CD14-positive monocyte (primary cell): Measurements from ENCODE around the gene UBE2L3. TPM values are rescaled to one million over a fixed set of nuclear protein-coding genes. Genes with fewer than 3 reads are reported as not detected.
A peak's percentile ranks its signal among the peaks of the same experiment; 100 is the strongest.
"Not testable (repeated sequence)": the region's sequence is repeated elsewhere in the genome, so short reads cannot be mapped to it uniquely, and the experiment has no call there.

Experiments used
- DNase-seq, 3 donors: peaks; one replicate each; pipeline ENCODE4 v3.0.0-alpha.2; 2011 to 2022
- H2AFZ ChIP-seq: 2 replicates; pipeline ENCODE4 v1.6.0; 2012; ENCODE audit warnings: mild to moderate bottlenecking, low read depth, low read length, inconsistent platforms; ENCODE audit not compliant: insufficient read depth, poor library complexity, severe bottlenecking
- H3K27ac ChIP-seq, 2 donors: 1 replicate in 1 of 2; 2 replicates in 1 of 2; pipeline ENCODE4 v1.5.1; 2012 to 2013; ENCODE audit warnings: low read length in 2 of 2, control low read depth in 1 of 2, inconsistent platforms in 1 of 2, low read depth in 1 of 2, mild to moderate bottlenecking in 1 of 2
- H3K27me3 ChIP-seq, 2 donors: one replicate each; pipeline versions ENCODE4 v1.6.0 to v1.6.1; 2011 to 2013; ENCODE audit warnings: low read length in 2 of 2; ENCODE audit not compliant: control insufficient read depth in 2 of 2, insufficient read depth in 2 of 2
- H3K36me3 ChIP-seq, 2 donors: replicated peaks in 1 of 2; 1 replicate in 1 of 2; 2 replicates in 1 of 2; pipeline versions ENCODE4 v1.5.1 to v1.6.1; 2012 to 2013; ENCODE audit warnings: low read length in 2 of 2, control low read depth in 1 of 2, inconsistent platforms in 1 of 2, mild to moderate bottlenecking in 1 of 2; ENCODE audit not compliant: insufficient read depth in 2 of 2, control insufficient read depth in 1 of 2
- H3K4me1 ChIP-seq, 2 donors: 1 replicate in 1 of 2; 2 replicates in 1 of 2; pipeline versions ENCODE4 v1.5.1 to v1.6.1; 2012 to 2013; ENCODE audit warnings: low read length in 2 of 2, control low read depth in 1 of 2, inconsistent platforms in 1 of 2, mild to moderate bottlenecking in 1 of 2, moderate library complexity in 1 of 2; ENCODE audit not compliant: insufficient read depth in 2 of 2, control insufficient read depth in 1 of 2
- H3K4me2 ChIP-seq: replicated peaks from 2 replicates; pipeline ENCODE3; 2012; ENCODE audit warnings: low read length, moderate library complexity, mild to moderate bottlenecking; ENCODE audit not compliant: poor library complexity, severe bottlenecking; ENCODE audit errors: extremely low read depth
- H3K4me3 ChIP-seq, 3 experiments: fragments of 200-600 bp in 1 of 3; sonication (generic) in 1 of 3; replicated peaks in 1 of 3; 1 replicate in 2 of 3; 2 replicates in 1 of 3; pipeline ENCODE4 v1.5.1; 2011 to 2013; ENCODE audit warnings: low read length in 3 of 3, mild to moderate bottlenecking in 3 of 3, control low read depth in 2 of 3, low read depth in 2 of 3, inconsistent platforms in 1 of 3, moderate library complexity in 1 of 3
- H3K79me2 ChIP-seq: 2 replicates; pipeline ENCODE4 v1.6.0; 2012; ENCODE audit warnings: mild to moderate bottlenecking, control low read depth, inconsistent platforms, low read length, moderate library complexity; ENCODE audit not compliant: insufficient read depth
- H3K9ac ChIP-seq: 2 replicates; pipeline ENCODE4 v1.6.0; 2017; ENCODE audit warnings: low read length, mild to moderate bottlenecking; ENCODE audit not compliant: insufficient read depth, poor library complexity, severe bottlenecking
- H3K9me3 ChIP-seq, 2 donors: replicated peaks in 1 of 2; 1 replicate in 1 of 2; 2 replicates in 1 of 2; pipeline versions ENCODE4 v1.5.1 to v1.6.1; 2012 to 2013; ENCODE audit warnings: low read length in 2 of 2, control low read depth in 1 of 2; ENCODE audit not compliant: control insufficient read depth in 1 of 2, insufficient read depth in 1 of 2
- H4K20me1 ChIP-seq: 2 replicates; pipeline ENCODE4 v1.6.0; 2012; ENCODE audit warnings: mild to moderate bottlenecking, low read length, control low read depth, moderate library complexity; ENCODE audit not compliant: insufficient read depth
- H3K27ac Mint-ChIP-seq, 7 donors: one replicate each; pipeline ENCODE4 v1.8.0; 2020; ENCODE audit warnings: mild to moderate bottlenecking in 7 of 7, mixed read lengths in 7 of 7, moderate library complexity in 6 of 7, inconsistent platforms in 2 of 7
- H3K27me3 Mint-ChIP-seq, 3 donors: one replicate each; pipeline ENCODE4 v1.8.0; 2021 to 2022; ENCODE audit warnings: low read depth in 3 of 3, mild to moderate bottlenecking in 3 of 3, mixed read lengths in 3 of 3, moderate library complexity in 3 of 3, inconsistent platforms in 1 of 3
- H3K36me3 Mint-ChIP-seq, 2 donors: one replicate each; pipeline ENCODE4 v1.8.0; 2020; ENCODE audit warnings: mixed read lengths in 2 of 2, inconsistent platforms in 1 of 2, mild to moderate bottlenecking in 1 of 2
- H3K4me1 Mint-ChIP-seq: one replicate; pipeline ENCODE4 v1.8.0; 2020; ENCODE audit warnings: mild to moderate bottlenecking, mixed read lengths
- H3K4me3 Mint-ChIP-seq, 2 donors: one replicate each; pipeline ENCODE4 v1.8.0; 2020; ENCODE audit warnings: mild to moderate bottlenecking in 2 of 2, mixed read lengths in 2 of 2, moderate library complexity in 1 of 2
- H3K9me3 Mint-ChIP-seq, 7 donors: one replicate each; pipeline ENCODE4 v1.8.0; 2020 to 2022; ENCODE audit warnings: mixed read lengths in 7 of 7, mild to moderate bottlenecking in 6 of 7, moderate library complexity in 6 of 7, inconsistent platforms in 2 of 7
- WGBS: methylation state at CpG from one replicate; pipeline ENCODE4 v1.1.5; 2013; ENCODE audit warnings: missing lambda C conversion rate; ENCODE audit not compliant: insufficient coverage; 5-methylcytosine and 5-hydroxymethylcytosine counted together
- intact Hi-C, 2 donors: fragments of 100-400 bp; cut with micrococcal nuclease; formaldehyde crosslinking; loops; one replicate each; pipeline versions ENCODE4 v1.15.0 to v1.15.1; 2023
- polyA minus RNA-seq: library from RNA; depleted of rRNA, polyadenylated mRNA; stranded (reverse); fragments of >200 nt; gene quantifications from 2 replicates; pipeline ENCODE4 v1.2.3, GENCODE V29; 2012
- polyA plus RNA-seq, 3 donors: library from polyadenylated mRNA; depleted of rRNA in 1 of 3; unstranded in 2 of 3; stranded (reverse) in 1 of 3; fragments of 300-500 nt in 2 of 3; fragments of >200 nt in 1 of 3; fragmentation: Illumina TruSeq in 2 of 3; gene quantifications; 1 replicate in 2 of 3; 2 replicates in 1 of 3; pipeline ENCODE4 v1.2.3, GENCODE V29; 2012 to 2021
- total RNA-seq, 12 experiments: library from RNA in 1 of 12; stranded (reverse) in 1 of 12; fragments of 120-200 nt in 1 of 12; gene quantifications; one replicate each; pipeline ENCODE4 v1.2.4 and lab custom pipeline; 2013 to 2026; ENCODE audit warnings: mixed read lengths in 6 of 12, inconsistent platforms in 1 of 12
- TF ChIP-seq, protein P1 (sequence below): fragments of 200-600 bp; IDR thresholded peaks from one replicate; pipeline ENCODE4 v1.8.0; 2022; ENCODE audit warnings: antibody characterized with exemption, mild to moderate bottlenecking

Gene UBE2L3
- 39.8 TPM for total RNA-seq (2013)
- polyA plus RNA-seq, result 10 to 100 TPM; 19.6 to 88.9 (median 69.6) TPM
- 11.4 and 25.1 TPM in 2 replicates for polyA minus RNA-seq
- total RNA-seq (lab: John Stamatoyannopoulos, UW), result 34.2 to 66.6 (median 43.5) reads per million in 11 experiments

DNA sequence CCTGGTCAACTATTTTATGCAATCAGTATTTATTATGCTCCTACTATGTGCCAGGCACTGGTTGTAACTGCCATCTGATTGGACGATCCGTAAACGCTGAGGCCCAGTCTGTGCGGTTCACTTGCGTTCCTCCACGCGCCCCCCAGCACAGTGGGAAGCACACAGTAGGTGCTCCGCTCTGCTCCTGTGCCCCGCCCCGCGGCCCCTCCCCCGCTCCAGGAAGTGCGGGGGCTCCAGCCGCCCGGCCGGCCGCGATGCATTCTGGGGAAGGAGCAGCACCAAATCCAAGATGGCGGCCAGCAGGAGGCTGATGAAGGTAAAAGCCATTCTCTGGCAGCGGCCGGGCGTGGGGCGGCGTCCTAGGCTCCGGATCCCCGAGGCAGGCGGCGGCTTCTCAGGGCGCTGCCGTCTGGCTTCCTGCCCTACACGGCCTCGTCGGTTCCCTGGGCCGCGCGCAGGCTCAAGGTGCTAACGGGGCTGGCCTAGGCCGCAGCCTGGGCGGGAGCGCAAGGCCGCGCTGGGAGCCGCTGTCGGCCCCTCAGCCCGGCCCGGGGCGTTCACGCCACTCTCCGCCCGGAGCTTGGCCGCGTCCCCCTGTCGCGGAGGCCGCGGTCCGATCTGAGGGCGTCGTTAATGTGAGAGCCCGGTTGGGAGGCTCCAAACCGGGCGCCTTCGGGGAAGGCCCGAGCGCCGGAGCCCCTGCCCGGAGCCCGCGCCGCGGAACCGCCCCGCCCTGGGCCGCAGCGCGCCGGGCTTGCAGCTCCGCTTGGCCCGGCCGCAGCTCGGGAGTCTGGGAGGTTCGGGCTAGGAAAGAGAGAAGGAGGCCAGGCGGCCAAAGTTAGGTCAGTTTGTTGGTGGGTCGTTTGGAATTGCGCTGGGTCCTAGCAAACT lies at the start of gene UBE2L3:
UBE2L3 (plus strand) TSS at position 259 of the 891 bp plus-strand sequence; CDS start at position 290, 31 bp downstream.
- peak within 1 kb of the TSS; percentile 87 for H3K4me2 ChIP-seq
- H3K79me2 ChIP-seq, result peaks cover 55% of the 10 kb centered on the region
- H3K36me3 ChIP-seq, result peaks cover 0 to 3% of the 10 kb centered on the region in 2 donors
- peak within 1 kb of the TSS; percentile 82 to 95 (median 90) for H3K27ac Mint-ChIP-seq
- peaks cover 0 to 5% (median 2%) of the 10 kb centered on the region in 3 donors for H3K27me3 Mint-ChIP-seq
- peak within 1 kb of the TSS; percentile 70 to 91 for H3K27ac ChIP-seq
- peaks cover 0 to 1% (median 0%) of the 10 kb centered on the region in 7 donors for H3K9me3 Mint-ChIP-seq
- H3K4me1 ChIP-seq, result peaks cover 41% of the 10 kb centered on the region in 2 donors
- no peaks in the 10 kb centered on the region for H3K27me3 ChIP-seq
- peak within 1 kb of the TSS; percentile 75 for H2AFZ ChIP-seq
- WGBS, result under 1% methylated on average over 84 of the region's 85 CpGs
- DNase-seq, result peak; percentile 64 to 79 (median 65)
- no peaks in the 10 kb centered on the region for H3K9me3 ChIP-seq
- TF ChIP-seq, protein P1, sequence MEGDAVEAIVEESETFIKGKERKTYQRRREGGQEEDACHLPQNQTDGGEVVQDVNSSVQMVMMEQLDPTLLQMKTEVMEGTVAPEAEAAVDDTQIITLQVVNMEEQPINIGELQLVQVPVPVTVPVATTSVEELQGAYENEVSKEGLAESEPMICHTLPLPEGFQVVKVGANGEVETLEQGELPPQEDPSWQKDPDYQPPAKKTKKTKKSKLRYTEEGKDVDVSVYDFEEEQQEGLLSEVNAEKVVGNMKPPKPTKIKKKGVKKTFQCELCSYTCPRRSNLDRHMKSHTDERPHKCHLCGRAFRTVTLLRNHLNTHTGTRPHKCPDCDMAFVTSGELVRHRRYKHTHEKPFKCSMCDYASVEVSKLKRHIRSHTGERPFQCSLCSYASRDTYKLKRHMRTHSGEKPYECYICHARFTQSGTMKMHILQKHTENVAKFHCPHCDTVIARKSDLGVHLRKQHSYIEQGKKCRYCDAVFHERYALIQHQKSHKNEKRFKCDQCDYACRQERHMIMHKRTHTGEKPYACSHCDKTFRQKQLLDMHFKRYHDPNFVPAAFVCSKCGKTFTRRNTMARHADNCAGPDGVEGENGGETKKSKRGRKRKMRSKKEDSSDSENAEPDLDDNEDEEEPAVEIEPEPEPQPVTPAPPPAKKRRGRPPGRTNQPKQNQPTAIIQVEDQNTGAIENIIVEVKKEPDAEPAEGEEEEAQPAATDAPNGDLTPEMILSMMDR, result no peak
- peaks cover 45% of the 10 kb centered on the region for H3K4me1 Mint-ChIP-seq
- H3K36me3 Mint-ChIP-seq, result peaks cover 6 to 12% of the 10 kb centered on the region in 2 donors
- intact Hi-C loops, result no loop called here
- peaks cover 47% of the 10 kb centered on the region for H4K20me1 ChIP-seq
- H3K9ac ChIP-seq, result peak within 1 kb of the TSS; percentile 99
- peak within 1 kb of the TSS; percentile 54 to 79 (median 55) for H3K4me3 ChIP-seq
- H3K4me3 Mint-ChIP-seq, result peak within 1 kb of the TSS; percentile 86 to 94

DNA sequence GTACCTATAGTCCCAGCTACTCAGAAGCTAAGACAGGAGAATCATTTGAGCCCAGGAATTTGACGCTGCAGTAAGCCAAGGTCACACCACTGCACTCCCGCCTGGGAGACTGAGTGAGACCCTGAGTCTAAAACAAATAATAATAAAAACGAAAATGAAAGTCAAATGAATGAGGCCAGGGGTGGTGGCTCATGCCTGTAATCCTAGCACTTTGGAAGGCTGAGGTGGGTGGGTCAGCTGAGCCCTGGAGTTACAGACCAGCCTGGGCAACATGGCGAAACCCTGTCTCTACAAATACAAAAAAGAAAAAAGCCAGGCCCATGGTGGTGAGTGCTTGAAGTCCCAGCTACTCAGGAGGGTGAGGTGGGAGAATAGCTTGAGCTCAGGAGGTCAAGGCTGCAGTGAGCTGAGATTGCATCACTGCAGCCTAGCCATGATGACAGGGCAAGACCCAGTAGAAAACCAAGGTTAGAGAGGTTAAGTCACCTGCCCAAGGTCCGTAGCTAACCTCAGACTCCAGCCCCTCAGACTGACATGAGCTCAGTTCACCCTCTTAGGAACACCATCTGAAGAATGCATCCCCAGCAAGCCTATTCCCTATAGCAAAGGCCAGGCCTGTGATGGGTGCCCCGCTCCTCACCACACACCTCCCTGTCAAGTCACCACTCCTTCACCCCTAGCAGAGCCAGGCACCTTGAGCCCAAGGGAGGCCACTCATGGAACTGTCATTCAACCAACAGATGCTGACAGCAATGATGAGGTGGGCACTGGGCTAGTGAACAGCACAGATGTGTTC lies 40.6 kb upstream of the UBE2L3 start:
- H3K4me1 ChIP-seq, H3K36me3 Mint-ChIP-seq, H3K4me3 Mint-ChIP-seq, H3K4me3 ChIP-seq, H3K36me3 ChIP-seq, DNase-seq, intact Hi-C loops, H2AFZ ChIP-seq, H4K20me1 ChIP-seq, H3K9ac ChIP-seq, H3K4me1 Mint-ChIP-seq, H3K27ac ChIP-seq, H3K27me3 ChIP-seq, H3K27ac Mint-ChIP-seq, H3K9me3 Mint-ChIP-seq, H3K4me2 ChIP-seq, H3K79me2 ChIP-seq, H3K9me3 ChIP-seq, H3K27me3 Mint-ChIP-seq: not testable (repeated sequence)
- WGBS, result no CpG with 5 or more reads among the region's 6 CpGs

DNA sequence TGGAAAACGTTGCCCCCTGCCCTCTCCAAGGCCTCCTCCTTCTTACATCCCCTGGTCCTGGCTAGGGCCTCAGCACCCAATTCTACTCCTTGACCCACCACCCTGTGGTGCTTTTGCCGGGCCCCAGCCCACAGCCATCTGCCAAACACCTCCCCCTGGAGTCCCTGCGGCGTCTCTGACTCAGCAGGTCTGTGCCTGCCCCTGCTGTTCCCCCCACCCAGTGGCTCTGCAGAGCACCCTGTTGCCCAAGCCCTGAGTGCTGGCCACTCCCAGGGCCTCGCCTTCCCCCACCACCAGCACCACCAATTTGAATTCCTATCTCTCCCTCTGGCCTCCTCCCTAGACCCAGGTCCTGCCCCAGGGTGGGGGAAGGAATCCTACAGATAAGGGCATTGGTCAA lies 36.0 kb upstream of the UBE2L3 start:
- H3K9ac ChIP-seq, H3K4me3 Mint-ChIP-seq, H3K9me3 Mint-ChIP-seq, H3K27ac Mint-ChIP-seq, H3K36me3 ChIP-seq, H3K27me3 Mint-ChIP-seq, H3K27me3 ChIP-seq, H2AFZ ChIP-seq, H3K79me2 ChIP-seq, H4K20me1 ChIP-seq, H3K36me3 Mint-ChIP-seq, intact Hi-C loops, DNase-seq, H3K4me1 Mint-ChIP-seq, H3K9me3 ChIP-seq, H3K4me2 ChIP-seq, H3K27ac ChIP-seq, H3K4me1 ChIP-seq, H3K4me3 ChIP-seq: not testable (repeated sequence)
- no CpG with 5 or more reads among the region's 5 CpGs for WGBS
